Measurements from ENCODE around the gene KRTAP5-7.

KRTAP5-7 gene

GRCh38 chr11:71495286-71496230 lies 31.5 kb upstream of the KRTAP5-7 start:
- DNase-seq = no peak

GRCh38 chr11:71496421-71496820 lies 30.6 kb upstream of the KRTAP5-7 start:
- DNase-seq = no peak

GRCh38 chr11:71498091-71498490 lies 29.0 kb upstream of the KRTAP5-7 start:
- DNase-seq = no peak

- DNase-seq = no peak
Measured at GRCh38 chr11:71499125-71499524, 27.9 kb upstream of the KRTAP5-7 start.

- no peak for DNase-seq
Measured at GRCh38 chr11:71499546-71499945, 27.5 kb upstream of the KRTAP5-7 start.

DNA sequence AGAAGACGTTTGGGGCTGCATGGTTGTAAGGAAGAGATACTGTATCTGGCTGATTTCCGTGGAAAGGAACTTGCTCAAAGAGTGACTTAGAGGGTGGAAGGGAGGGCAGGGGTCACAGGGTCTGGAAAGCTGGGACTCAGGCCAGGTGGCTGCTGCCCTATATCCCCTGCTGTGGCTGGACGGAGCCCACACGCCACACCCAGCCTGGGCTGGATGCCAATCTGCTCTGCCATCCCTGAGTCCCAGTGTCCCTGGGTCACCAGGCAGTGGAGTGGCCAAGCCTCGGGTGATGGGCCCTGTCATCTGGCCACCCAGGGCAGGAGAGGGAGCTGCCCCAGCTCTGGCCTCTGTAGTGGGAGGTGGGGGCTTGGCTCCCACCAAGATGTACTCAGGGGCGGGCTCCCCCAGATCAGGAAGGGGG lies 26.5 kb upstream of the KRTAP5-7 start:
- peak in 8 of 56 donors; percentile 2 to 40 (median 10) for DNase-seq

DNA sequence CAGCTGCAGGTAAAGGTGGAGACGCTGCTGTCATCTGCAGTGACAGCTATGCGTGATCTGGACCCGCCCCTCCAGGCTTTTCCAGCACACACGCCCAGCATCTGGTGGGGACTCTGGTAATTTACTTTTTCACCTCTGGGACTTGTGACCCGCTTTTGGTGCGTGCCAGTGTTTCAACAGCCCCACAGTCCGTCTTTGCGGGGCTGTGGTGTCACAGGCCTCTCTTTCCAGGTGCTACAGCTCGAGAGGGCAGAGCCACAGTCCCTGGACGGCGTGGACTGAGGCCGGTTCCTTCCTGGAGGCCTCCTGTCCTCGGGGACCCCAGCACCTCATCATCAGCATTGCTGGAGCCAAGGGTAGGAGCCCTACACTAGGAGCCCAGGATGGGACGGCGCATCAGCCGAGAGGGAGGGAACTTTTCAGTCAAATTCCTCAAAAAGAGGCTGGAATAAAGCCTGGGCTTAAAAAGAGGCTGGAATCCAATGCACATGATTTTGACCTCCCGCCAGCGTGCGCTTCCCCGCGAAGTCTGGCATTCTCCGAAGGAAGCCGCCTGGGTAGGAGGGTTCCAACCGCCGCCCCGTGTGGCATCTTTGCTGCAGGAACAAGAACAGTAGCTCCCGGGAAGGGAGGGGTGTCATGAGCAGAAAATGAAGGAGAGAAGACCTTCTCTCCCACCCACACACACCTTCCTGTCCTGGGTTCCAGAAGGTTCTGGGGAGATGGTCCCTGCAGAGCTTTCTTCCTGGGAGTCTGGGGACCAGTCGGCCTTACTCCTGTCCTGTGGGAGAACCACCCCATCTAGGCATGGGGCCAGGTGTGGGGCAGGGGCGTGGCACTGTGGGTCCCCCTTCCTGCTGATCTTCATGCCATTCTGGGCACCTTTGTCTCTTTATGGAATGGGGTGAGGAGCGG lies 25.7 kb upstream of the KRTAP5-7 start:
- DNase-seq = no peak

GRCh38 chr11:71502026-71502425 lies 25.0 kb upstream of the KRTAP5-7 start:
- DNase-seq = no peak

GRCh38 chr11:71502871-71503435 lies 24.1 kb upstream of the KRTAP5-7 start:
- no peak for DNase-seq

DNA sequence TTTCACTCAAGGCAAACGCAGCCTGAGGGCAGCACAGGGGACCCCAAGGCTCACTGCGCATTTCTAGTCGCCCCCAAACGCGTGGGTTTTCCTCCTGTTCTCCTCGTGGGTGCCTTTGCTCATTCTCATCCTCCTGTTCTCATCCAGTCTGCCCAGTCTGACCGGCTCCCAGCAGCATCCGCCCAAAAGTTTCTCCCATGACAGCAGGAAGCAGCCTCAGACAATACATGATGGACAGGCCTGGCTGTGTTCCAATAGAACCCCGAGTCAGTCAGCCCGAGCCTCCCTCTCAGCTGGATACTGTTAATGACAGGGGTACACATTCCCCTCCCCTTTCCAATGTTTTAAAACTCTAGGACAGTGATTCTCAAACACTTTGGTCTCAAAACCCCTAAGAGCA lies 22.5 kb upstream of the KRTAP5-7 start:
- peak in 2 of 56 donors; percentile 9 to 27 for DNase-seq

DNA sequence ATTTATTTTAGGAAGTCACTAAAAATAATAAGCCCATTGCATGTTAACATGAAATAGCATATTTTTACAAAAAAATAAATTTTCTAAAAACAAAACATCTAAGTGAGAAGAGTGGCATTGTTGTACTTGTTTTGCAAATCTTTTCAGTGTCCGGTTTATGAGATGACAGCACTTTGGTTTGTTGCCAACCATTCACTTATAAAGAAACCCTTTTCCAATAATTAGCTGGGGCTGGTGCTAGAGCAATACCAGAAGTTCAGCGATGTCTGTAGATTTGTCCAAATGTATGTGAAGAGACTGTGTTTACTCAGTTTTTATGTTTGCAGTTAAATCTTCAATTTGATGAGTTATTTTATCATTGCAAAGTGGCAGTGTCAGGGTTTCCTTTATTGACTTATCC lies 22.1 kb upstream of the KRTAP5-7 start:
- no peak for DNase-seq

GRCh38 chr11:71505781-71506180 lies 21.3 kb upstream of the KRTAP5-7 start:
- DNase-seq = no peak

GRCh38 chr11:71507102-71507501 lies 20.0 kb upstream of the KRTAP5-7 start:
- no peak for DNase-seq

- no peak for DNase-seq
Measured at GRCh38 chr11:71518506-71519471, 8.3 kb upstream of the KRTAP5-7 start.

DNA sequence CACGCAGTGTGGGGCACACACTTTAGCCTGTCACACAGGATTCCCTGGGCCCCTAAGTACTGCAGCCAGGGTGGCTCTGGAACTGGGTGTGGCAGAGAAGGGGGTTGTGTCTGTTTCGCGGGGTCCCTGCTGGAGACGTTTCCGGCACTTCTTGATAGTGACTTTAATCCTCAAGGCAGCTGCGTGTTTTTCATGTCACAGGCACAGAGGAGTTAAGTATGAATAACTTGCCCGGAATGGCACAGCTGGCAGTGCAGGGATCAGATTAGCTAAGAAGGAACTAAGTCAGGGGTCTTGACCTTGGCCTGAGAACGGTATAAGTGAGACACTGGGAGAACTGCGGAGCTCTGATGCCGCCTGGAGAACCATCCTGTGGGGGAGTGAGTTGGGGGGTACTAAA lies 7.5 kb upstream of the KRTAP5-7 start:
- DNase-seq = no peak

DNA sequence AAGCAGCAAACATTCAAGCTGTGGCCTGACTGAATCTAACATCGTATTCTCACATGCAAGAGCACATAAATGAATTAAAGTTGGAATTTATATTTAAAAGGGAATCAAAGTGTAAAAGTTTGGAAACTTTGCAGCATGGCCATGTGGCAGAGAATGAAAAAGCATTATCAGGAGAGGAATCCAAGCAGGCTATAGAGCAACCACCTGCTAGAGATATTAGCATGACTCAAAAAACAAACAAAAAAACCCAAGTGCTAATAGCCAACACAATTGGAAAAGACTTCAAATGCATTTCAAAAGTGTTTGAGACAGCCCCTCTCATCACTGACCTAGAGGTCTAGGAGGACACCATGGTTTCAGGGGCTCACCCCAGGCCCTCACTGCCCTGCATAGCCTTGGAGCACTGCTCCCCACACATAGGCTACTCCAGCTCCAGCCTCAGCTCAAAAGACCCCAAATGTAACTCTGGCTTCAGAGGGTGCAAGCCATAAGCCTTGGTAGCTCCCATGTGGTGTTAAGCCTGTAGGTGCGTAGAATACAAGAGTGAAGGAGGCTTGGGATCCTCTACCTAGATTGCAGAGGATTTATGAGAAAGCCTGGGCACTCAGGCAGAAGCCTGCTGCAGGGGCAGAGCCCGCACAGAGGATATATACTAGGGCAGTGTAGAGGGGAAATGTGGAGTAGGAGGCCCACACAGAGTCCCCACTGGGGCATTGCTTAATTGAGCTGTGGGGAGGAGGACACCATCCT lies 1.7 kb upstream of the KRTAP5-7 start:
- DNase-seq = no peak

GRCh38 chr11:71525938-71526495 lies 1.1 kb upstream of the KRTAP5-7 start:
- DNase-seq = no peak

- DNase-seq = no peak
Measured at GRCh38 chr11:71527576-71528210, 626 bp downstream of the KRTAP5-7 start.

GRCh38 chr11:71530602-71531001 lies 3.5 kb downstream of the KRTAP5-7 start:
- DNase-seq = no peak

Data from nucleus accumbens (tissue), 56 donors.